Measurements from ENCODE around the gene ZNF365.

ZNF365 gene

DNA sequence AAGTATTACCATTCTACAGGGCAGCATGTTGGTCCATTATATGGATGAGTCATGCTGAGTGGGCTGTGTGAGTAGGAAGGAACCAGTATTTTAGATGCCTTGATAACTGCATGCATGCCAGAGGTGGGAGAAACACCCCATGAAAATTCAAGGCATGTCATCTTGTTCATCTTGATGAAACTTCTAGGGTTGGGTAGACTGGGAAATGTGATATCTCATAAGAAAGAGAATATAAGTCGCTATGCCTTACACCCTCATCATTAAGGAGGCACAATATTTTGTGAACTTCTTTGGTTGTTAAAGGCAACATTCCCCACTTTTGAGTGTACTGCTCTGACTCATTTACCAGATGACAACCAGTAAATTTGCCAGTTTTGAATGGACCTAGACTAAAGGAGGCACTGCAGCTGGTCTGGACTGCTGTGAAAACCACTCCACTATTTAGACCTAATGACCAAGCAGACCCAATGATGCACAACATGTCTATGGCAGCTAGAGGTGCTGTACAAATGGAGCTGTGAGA, 48.0 kb downstream of the ZNF365 start:
- no peak for DNase-seq (ENCODE audit: low read depth)

DNA sequence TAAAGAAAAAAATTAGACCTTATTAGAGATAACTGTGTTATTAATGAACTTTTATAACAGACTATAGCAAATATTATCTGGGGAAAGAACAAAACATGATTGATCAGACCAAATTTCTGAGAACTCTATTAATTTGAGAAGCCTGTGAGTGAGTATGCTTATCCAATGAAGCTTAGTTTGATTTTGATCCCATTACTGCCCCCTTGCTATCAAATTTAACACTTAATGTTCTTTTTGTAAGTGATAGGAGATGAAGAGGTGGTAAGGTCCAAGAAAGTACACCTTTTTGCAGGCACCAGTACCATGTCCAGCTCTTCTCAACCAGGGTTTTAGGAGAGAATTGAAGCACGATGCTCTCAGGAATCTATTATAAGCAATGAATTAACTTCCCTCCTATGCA, 49.9 kb downstream of the ZNF365 start:
- no peak for DNase-seq (ENCODE audit: low read depth)

DNA sequence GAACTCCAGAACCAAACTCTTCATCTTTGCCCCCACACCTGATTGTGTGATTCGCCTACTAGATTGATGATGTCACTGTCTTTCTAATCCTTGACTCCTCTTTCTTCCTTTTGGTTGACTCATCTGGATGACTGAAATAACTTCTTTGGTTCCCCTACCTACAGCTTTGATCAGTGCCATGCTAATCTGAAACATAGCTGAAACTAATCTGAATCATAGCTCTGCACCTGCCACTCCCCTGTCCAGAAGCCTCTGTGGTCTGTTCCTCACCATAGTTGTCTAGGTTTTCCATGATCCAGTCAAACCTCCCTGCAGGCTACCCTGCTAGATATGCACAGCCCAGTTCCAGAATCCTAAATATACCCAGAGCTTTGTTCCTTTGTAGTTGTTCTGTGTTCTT, 51.9 kb downstream of the ZNF365 start:
- no peak for DNase-seq (ENCODE audit: low read depth)

DNA sequence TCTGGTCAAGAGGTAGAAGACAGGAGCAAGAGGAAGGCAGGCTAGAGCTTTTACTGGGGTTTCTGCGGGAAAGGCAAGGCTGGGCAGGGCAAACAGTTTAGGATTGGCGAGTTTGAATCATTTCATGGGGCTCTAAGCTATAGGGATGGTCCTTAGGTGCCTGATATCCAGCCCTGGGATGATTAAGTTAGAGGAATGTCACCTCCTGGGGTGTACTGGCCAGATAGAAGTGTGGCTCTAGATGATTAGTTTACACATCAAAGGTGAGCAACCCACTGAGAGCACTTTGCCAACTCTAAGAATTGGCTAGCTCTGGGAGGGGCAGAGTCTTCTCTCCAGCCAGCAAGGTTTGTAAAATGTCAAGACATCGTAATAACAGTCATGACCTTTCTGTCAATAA, 52.4 kb downstream of the ZNF365 start:
- DNase-seq (ENCODE audit: low read depth), result no peak

DNA sequence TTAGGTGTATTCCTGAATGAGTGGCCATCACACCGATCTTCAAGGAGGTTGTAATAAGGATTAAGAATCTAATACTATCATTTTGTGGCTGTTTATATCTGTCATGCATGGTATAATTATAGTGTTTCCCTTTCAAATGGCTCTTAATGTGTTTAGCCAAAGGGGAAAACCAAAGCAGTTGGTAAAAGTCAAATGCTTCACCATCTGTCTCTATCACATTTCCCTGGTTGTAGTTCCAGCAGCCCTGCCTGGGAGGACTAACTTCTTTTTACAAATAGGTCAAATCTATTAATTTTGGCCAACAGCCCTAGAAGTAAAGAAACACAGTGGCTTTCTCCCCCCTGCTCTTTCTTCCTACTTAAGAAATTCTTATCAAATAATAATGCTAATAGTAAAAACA, 56.7 kb downstream of the ZNF365 start:
- DNase-seq (ENCODE audit: low read depth), result no peak

DNA sequence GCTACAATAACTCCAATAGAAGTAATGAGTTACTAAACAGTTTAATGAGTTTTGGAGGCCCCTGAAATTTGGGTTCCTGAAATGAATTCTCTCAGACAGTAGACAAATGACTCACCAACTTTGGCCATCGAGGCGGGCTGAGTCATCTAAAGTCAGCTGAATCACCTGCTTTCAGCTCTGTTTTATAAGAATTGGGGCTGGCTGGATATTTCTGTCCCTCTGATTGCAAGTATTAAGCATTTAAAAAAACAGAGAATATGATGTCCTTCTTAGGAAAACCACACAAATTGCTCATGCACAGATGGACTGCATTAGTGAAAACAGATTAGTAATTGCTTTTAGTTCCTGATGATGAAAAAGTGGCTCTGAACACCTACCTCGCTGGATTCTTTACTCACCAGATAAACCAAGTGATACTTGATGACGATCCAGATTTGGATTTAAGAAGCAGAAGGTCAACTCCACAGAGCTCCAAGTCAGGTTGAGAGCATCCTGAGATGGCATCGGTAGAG, 59.1 kb downstream of the ZNF365 start:
- DNase-seq (ENCODE audit: low read depth), result peak; percentile 0

DNA sequence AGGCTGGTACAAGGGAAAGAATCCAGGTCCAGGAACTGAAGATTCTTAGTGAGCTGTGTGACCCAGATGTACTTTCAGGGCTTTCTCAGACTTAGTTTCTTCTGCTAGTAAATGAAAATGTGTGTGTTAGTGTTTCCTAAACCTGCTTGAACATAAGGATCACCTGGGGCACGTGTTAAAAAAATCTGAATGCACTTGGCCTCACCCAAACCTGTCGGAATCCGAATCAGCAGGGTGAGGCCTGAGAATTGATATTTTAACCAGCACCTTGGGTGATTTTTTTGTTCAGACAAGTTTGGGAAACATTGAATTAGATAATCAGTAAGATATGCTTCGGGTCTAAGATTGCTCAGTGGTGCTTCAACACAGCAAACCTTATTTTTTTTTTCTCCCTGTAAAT, 59.7 kb downstream of the ZNF365 start:
- DNase-seq (ENCODE audit: low read depth), result no peak

DNA sequence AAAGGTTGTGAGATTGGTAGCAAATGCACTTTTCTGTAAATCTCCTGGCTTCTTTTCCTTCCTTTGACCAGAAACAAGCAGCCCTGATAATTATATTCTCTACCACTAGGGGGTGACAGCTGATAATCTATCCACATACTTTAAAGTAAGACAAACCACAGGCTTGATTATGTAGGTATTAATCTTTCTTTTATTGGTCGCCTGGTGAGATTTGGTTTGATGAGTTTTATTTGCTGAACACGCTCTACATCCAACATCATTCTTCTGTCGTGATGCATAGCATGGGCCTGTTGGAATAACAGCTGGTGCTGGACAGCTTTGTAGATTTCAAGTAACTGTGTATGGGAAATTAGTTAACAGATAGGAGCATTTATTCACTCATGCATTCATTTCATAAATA, 63.5 kb downstream of the ZNF365 start:
- DNase-seq (ENCODE audit: low read depth), result no peak

DNA sequence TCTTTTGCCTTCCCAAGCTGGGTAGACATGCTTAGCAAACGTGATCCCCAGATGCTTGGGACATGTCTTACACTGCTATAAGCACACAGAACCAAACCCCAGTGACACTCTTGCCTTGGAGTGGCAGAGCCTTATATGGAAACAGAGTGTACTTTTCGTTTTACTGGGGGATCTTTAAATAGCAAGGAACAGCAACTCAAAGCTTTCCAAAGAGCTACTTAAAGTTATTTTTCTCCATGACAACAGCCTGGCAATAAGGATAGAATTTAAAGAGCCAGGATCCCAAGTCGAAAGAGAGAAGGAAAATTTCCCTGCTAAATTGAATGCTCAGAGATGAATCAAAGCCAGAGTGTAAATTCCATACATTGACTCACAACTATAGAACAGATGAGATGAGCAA, 67.8 kb downstream of the ZNF365 start:
- DNase-seq (ENCODE audit: low read depth), result no peak

DNA sequence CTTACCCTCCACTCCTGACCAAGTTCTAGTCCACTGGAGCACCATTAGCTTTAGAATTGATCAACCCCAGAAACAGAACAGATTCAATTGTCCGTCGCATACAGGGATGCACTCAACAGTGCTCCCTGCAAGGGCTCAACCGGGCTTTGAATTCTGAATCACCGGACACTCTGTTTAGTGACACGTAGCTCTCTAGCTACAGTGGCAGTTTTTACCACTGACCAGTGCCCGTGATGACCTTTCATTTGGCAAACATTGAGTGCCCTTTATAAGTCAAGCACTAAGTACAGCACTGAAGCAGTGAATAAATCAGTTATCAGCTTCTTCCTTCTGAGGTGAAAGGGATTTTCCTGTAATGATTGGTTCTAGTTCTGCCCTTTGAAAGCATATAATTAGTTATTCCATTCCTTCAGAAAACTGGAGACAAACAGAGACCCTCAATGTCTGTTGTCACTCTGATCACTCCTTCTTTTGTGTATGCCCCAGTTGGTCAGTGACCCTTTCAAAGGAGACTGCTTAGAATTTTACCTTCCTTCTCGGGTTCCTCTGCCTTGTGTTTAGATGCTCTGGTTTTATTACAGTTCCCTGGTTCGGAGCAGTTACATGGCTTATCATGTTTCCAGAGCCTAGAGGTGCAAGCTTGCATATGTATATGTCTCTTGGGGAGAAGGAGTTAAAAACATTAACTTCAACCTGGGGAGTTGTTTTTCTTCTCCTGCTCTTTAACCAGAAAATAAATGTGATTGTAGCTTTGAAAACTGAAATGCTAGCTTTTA, 68.9 kb downstream of the ZNF365 start:
- no peak for DNase-seq (ENCODE audit: low read depth)

DNA sequence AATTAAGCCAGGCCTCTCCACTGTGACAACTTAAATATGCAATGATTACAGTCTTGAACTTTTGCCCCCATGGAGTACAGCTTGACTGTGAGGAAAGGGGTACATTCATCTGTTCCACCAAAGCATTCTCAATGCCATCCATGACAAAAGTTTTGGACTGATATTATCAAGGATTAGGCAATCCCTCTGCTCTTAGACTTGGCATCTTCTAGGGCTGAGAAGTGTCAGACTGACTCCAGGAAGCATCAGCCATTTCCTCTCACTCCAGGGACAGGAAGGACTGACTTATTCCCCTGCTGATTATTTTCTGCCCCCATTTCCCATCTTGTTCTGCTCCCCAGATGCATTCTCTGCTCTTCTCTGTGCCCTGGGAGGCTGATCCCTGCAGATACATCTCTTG, 69.7 kb downstream of the ZNF365 start:
- DNase-seq (ENCODE audit: low read depth), result no peak

DNA sequence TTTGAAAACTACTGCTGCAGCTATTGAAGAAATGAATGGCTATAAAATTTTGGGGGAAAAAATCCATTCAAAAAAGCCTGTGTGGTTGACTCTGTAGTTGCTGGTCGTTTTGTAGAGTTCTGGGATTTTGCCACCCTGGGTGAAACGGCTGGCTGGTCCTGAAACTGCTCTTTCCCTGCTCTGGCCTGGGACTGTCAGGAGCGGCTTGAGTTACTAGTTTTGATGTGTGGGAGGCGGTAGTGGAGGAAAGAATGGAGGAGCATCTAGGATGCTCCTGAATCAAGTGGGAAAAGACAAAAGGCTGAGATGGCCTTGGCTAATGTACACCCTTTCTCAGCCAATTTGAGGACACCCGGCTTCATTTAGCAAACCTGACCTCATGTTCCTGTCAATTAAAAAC, 72.5 kb downstream of the ZNF365 start:
- DNase-seq (ENCODE audit: low read depth), result no peak

DNA sequence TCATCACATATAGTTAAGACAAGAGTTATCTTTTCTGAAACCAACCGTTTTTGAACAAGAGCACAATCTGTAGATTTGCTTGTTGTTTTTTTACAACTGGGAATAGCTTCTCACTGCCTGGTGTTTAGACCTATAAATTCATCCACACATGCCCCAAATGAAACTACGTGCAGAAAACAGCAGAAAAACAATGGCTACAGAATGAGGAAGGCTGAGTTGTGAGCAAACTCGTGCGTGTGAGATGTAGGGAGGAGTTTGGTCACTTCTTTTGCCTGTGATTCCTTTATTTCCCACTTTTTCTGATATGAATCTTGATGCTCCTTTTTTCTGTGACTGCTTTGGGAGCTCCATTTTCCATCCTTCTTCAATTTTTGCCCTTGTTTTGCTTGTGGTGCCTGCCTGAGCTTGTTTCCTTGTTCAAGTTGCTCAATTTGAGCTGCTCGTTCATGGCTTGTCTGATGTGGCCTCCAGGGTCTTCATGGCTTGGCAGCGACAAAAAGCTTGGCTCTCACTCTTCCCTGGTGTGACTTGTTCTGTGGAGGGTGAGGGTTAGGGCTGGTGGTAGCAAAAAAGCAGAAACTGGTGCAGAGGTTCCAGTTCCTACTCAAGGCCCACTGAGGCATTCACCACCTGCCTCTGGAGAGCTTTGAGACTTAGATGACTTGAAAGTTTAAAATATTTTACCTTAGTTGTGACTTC, 76.9 kb downstream of the ZNF365 start:
- no peak for DNase-seq (ENCODE audit: low read depth)

DNA sequence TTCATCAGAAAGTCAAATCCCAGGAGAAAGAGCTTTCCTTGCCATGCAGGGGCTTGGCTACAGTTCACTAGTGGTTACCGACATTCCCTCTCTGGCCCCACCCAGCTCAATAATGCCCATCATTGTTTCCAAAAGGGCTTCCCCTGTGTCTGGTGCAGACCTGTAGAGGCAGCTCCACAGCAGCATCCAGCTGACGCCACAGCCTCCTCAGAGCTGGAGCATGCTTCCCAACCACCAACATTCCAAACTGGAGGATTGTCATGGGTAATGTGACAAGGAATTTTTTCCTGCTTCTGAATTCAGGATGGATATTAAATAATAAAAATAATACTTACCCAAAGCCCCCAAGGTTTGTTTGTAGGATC, 77.4 kb downstream of the ZNF365 start:
- no peak for DNase-seq (ENCODE audit: low read depth)
